ENCODE results near the gene MYO15B.

The MYO15B gene

DNA sequence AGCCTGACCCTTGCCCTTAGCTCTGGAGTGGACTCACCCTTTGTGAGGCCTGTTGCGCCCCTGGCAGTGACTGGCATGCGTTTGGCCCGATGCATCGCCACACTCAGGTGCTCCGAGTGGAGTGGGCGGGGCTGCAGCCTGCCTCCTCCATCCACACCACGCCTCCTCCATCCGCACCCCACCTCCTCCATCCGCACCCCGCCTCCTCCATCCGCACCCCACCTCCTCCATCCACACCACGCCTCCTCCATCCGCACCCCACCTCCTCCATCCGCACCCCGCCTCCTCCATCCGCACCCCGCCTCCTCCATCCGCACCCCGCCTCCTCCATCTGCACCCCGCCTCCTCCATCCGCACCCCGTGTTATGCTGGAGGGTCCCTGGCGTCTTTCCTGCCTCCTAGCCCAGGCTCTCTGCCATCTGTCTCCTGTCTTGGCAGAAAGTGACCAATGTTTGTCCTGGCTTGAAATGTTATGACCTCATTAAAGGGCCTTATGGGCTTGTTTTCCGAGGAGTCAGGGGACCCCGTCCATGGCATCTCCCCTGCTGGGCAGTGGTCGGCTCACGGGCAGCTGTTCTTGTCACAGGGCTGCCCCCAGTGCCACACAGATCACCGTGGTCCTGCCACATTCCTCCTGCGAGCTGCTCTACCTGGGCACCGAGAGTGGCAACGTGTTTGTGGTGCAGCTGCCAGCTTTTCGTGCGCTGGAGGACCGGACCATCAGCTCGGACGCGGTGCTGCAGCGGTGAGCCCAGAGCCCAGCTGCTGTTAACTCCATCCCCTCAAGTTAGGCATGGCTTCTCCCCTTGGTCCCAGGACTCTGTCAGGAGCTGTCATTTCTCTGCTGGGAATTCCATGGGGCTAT is 28.7 kb upstream of the MYO15B start:
- TF ChIP-seq CTCF (conservative IDR thresholded peaks at IDR 0.05; ENCODE audit: control insufficient read depth, insufficient read depth, low read depth, low read length): no peak
- no peak overlapping the region for H3K4me3 ChIP-seq (ENCODE audit: control insufficient read depth, low read depth, low read length)
- DNase-seq (ENCODE audit: low read depth): no peak

- DNase-seq (ENCODE audit: low read depth): no peak
- H3K4me3 ChIP-seq (ENCODE audit: control insufficient read depth, low read depth, low read length): no peak overlapping the region
- no peak for TF ChIP-seq CTCF (conservative IDR thresholded peaks at IDR 0.05; ENCODE audit: control insufficient read depth, insufficient read depth, low read depth, low read length)
These were observed 27.6 kb upstream of the MYO15B start for GRCh38 chr17:75559958-75560533.

- peak; percentile 9 for DNase-seq (ENCODE audit: low read depth)
- H3K4me3 ChIP-seq (ENCODE audit: control insufficient read depth, low read depth, low read length): no peak overlapping the region
- TF ChIP-seq CTCF (conservative IDR thresholded peaks at IDR 0.05; ENCODE audit: control insufficient read depth, insufficient read depth, low read depth, low read length): no peak
These were observed 25.5 kb upstream of the MYO15B start for GRCh38 chr17:75561927-75562603.

DNA sequence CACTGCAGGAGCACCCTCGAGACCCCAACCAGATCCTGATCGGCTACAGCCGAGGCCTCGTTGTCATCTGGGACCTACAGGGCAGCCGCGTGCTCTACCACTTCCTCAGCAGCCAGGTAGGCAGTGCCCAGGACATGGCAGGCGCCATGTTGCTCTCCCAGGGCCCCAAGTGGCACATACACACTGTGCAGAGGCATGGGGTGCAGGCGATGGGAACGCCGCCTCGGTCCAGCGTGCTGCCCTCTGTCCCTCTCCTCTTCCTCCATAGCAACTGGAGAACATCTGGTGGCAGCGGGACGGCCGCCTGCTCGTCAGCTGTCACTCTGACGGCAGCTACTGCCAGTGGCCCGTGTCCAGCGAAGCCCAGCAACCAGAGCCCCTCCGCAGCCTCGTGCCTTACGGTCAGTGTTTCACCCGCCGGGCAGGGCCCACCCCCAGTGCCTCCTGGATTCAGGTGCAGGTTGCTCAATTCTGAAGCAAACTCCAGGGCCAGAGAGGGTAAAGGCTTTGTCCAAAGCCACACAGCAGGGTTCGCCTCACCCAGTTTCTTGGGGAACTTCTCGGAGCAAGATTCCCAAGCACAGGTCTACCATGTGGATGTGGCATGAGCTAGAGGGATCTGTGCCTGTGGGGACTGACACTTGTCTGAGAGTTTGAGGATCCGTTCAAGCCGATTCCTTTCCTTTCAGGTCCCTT is 24.4 kb upstream of the MYO15B start:
- no peak overlapping the region for H3K4me3 ChIP-seq (ENCODE audit: control insufficient read depth, low read depth, low read length)
- no peak for TF ChIP-seq CTCF (conservative IDR thresholded peaks at IDR 0.05; ENCODE audit: control insufficient read depth, insufficient read depth, low read depth, low read length)
- no peak for DNase-seq (ENCODE audit: low read depth)

DNA sequence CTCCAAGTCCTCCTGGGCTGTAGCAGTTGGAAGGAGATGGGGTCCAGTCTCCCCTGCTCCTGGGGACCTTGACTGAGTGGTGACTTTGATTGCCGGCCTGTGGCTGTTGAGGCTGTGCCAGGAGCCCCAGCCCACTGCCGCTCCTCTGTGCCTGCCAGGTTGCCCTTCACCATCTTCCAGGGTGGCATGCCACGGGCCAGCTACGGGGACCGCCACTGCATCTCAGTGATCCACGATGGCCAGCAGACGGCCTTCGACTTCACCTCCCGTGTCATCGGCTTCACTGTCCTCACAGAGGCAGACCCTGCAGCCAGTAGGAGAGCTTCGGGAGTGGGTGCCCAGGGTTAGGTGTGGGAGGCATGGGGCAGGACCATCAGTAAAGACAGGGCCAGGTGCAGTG is 23.4 kb upstream of the MYO15B start:
- no peak for DNase-seq (ENCODE audit: low read depth)
- no peak for TF ChIP-seq CTCF (conservative IDR thresholded peaks at IDR 0.05; ENCODE audit: control insufficient read depth, insufficient read depth, low read depth, low read length)
- H3K4me3 ChIP-seq (ENCODE audit: control insufficient read depth, low read depth, low read length): no peak overlapping the region

DNA sequence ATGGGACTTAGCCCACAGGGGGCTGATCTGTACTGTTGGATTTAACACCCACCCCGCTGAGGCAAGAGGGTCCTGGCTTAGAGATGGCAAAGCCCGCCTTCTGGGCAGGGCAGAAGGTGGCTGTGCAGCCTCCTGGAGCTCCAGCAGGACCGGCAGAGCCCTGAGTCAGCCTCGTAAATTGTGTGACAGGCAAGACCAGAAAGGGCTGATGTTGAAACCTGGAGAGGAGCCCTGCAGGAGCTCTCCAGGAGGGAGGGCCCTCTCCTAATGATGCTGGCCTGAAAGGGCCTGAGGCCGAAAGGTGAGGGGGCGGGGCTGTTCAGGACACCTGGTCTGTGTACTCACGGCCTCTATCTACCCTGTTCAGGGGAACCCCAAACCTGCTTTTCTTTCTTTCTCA is 22.5 kb upstream of the MYO15B start:
- no peak for TF ChIP-seq CTCF (conservative IDR thresholded peaks at IDR 0.05; ENCODE audit: control insufficient read depth, insufficient read depth, low read depth, low read length)
- H3K4me3 ChIP-seq (ENCODE audit: control insufficient read depth, low read depth, low read length): no peak overlapping the region
- peak; percentile 41 for DNase-seq (ENCODE audit: low read depth)

All from fibroblast of mammary gland (primary cell).